ENCODE measurements around the gene ACOXL. TPM values are rescaled to one million over a fixed set of nuclear protein-coding genes. Genes with fewer than 3 reads are reported as not detected.

The ACOXL gene
- total RNA-seq, 2 donors from 2014 or later = 0.52 TPM; not detected in 1

GRCh38 chr2:110866045-110866444 lies 133.7 kb downstream of the ACOXL start:
- intact Hi-C loops (cut with DNase I) = no loop called here
- ATAC-seq = no peak

DNA sequence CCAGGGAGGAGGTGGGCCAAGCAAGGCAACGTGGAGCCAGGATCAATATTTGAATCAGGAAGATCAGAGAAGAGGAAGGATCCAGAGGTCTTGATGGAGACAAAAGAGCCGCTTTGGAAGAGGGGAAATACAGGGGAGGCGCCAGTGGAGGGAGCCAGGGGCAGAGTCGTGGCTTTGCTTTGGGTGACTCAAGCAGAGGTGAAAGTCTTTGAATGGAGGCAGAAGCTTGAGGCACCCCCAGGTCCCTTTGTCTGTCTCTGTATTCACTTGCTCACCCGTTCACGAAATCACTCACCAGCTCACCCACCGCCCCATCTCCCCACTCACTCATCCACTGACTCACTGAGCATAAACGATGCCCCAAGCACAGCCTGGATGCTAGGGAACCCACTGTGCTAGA lies 134.1 kb downstream of the ACOXL start:
- Histone ChIP-seq H3K9me3 (no peaks in the 10 kb centered on the region), H3K36me3 (replicated peaks in 1 of 2; ENCODE audit: insufficient read depth in 1 of 2, low read depth in 2 of 2) (no peaks in the 10 kb centered on the region), H3K27me3 (no peaks in the 10 kb centered on the region), H3K4me1 (no peaks in the 10 kb centered on the region), H3K4me3 (no peak overlapping the region), H3K27ac (no peak overlapping the region)
- no peak for ATAC-seq
- intact Hi-C loops (cut with DNase I) = no loop called here
- WGBS, 2 donors = 51 to 70% methylated on average over 8 of the region's 8 CpGs
- no peak for DNase-seq
- TF ChIP-seq POLR2A (IDR thresholded peaks at IDR 0.05) = no peak
- TF ChIP-seq, protein P1, sequence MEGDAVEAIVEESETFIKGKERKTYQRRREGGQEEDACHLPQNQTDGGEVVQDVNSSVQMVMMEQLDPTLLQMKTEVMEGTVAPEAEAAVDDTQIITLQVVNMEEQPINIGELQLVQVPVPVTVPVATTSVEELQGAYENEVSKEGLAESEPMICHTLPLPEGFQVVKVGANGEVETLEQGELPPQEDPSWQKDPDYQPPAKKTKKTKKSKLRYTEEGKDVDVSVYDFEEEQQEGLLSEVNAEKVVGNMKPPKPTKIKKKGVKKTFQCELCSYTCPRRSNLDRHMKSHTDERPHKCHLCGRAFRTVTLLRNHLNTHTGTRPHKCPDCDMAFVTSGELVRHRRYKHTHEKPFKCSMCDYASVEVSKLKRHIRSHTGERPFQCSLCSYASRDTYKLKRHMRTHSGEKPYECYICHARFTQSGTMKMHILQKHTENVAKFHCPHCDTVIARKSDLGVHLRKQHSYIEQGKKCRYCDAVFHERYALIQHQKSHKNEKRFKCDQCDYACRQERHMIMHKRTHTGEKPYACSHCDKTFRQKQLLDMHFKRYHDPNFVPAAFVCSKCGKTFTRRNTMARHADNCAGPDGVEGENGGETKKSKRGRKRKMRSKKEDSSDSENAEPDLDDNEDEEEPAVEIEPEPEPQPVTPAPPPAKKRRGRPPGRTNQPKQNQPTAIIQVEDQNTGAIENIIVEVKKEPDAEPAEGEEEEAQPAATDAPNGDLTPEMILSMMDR (IDR thresholded peaks at IDR 0.05) = no peak

More at GRCh38 chr2:110866045-110866444, 133.7 kb downstream of the ACOXL start:
- TF ChIP-seq POLR2A (IDR thresholded peaks at IDR 0.05) = no peak
- TF ChIP-seq, protein P1 (IDR thresholded peaks at IDR 0.05) = no peak
- DNase-seq = no peak
- Histone ChIP-seq H3K9me3 (no peaks in the 10 kb centered on the region), H3K4me1 (no peaks in the 10 kb centered on the region), H3K27ac (no peak overlapping the region), H3K27me3 (no peaks in the 10 kb centered on the region), H3K4me3 (no peak overlapping the region), H3K36me3 (replicated peaks in 1 of 2; ENCODE audit: insufficient read depth in 1 of 2, low read depth in 2 of 2) (no peaks in the 10 kb centered on the region)
- WGBS, 2 donors = 77 to 78% methylated on average over 7 of the region's 7 CpGs

GRCh38 chr2:110867078-110867477 lies 134.7 kb downstream of the ACOXL start:
- no peaks in the 10 kb centered on the region for H3K9me3 ChIP-seq
- intact Hi-C loops (cut with DNase I) = no loop called here
- H3K36me3 ChIP-seq (replicated peaks in 1 of 2; ENCODE audit: insufficient read depth in 1 of 2, low read depth in 2 of 2) = no peaks in the 10 kb centered on the region
- no peak for TF ChIP-seq POLR2A (IDR thresholded peaks at IDR 0.05)
- TF ChIP-seq, protein P1 (IDR thresholded peaks at IDR 0.05) = no peak
- no peaks in the 10 kb centered on the region for H3K4me1 ChIP-seq
- DNase-seq (no peak), ATAC-seq (no peak)
- no peak overlapping the region for H3K27ac ChIP-seq
- whole genome bisulfite sequencing, 2 donors = 69 to 85% methylated on average over 2 of the region's 2 CpGs
- no peaks in the 10 kb centered on the region for H3K27me3 ChIP-seq
- no peak overlapping the region for H3K4me3 ChIP-seq

DNA sequence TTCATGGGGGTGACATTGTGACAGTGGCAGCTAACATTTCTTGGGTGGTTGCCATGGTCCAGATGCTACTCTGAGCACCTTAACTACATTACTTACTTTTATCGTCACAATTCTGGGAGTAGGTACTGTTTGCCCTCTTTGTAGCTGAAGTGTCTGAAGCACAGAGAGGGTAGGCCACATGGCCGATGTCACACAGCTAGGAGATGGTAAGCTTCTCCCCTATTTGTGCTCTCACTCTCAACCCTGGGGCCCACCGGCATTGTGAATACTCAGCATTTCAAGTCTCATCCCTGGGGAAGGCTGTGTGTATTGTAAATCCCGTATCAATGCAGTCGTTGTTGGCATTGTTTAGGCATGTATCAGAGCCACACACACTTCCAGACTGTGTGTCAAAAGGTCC lies 136.6 kb downstream of the ACOXL start:
- WGBS, 2 donors = 76 to 82% methylated on average over 5 of the region's 5 CpGs
- H3K27me3 ChIP-seq = no peaks in the 10 kb centered on the region
- H3K4me3 ChIP-seq = no peak overlapping the region
- no peaks in the 10 kb centered on the region for H3K9me3 ChIP-seq
- H3K27ac ChIP-seq = no peak overlapping the region
- H3K4me1 ChIP-seq = no peaks in the 10 kb centered on the region
- intact Hi-C loops (cut with DNase I) = no loop called here
- no peaks in the 10 kb centered on the region for H3K36me3 ChIP-seq (replicated peaks in 1 of 2; ENCODE audit: insufficient read depth in 1 of 2, low read depth in 2 of 2)
- no peak for TF ChIP-seq POLR2A (IDR thresholded peaks at IDR 0.05)
- TF ChIP-seq, protein P1 (IDR thresholded peaks at IDR 0.05) = no peak
- ATAC-seq = no peak
- no peak for DNase-seq

Data from body of pancreas (tissue), 4 donors.